Right lobe of liver (tissue), 4 donors: Measurements from ENCODE around the gene H19.

ENCODE experiments used
- CTCF ChIP-seq, 4 donors: fragments of 200-600 bp in 3 of 4; fragments of 450-650 bp in 1 of 4; IDR thresholded peaks; one replicate each; pipeline versions ENCODE4 v1.5.1 to v1.8.0; 2016 to 2022; ENCODE audit warnings: antibody characterized with exemption in 4 of 4, mild to moderate bottlenecking in 2 of 4
- POLR2A ChIP-seq: fragments of 450-650 bp; IDR thresholded peaks from one replicate; pipeline ENCODE4 v1.6.1; 2017; ENCODE audit warnings: antibody characterized with exemption, mild to moderate bottlenecking
- donor health status: DM: no; HTN: no; CAD: no.
- donor health status: DM: no; HTN: no; CAD: no.
- donor health status: DM: no; HTN: yes; CAD: no.

- TF ChIP-seq POLR2A (no peak), CTCF (IDR thresholded peaks at IDR 0.05) (no peak)
Observed at GRCh38 chr11:2036863-2037486, 39.3 kb upstream of the H19 start.
